Ovary (tissue), 9 donors: ENCODE data around the gene COL24A1. TPM values are rescaled to one million over a fixed set of nuclear protein-coding genes. Genes with fewer than 3 reads are reported as not detected.

Experiments
- DNase-seq, 5 donors: peaks; one replicate each; pipeline ENCODE4 v3.0.0-alpha.2; 2019 to 2020
- H3K27ac ChIP-seq, 2 donors: fragments of 200-600 bp; one replicate each; pipeline versions ENCODE4 v1.5.1 to v1.8.0; 2019 to 2022
- H3K27me3 ChIP-seq: fragments of 200-600 bp; one replicate; pipeline ENCODE4 v1.8.0; 2022
- H3K36me3 ChIP-seq: fragments of 200-600 bp; sonication (generic); one replicate; pipeline ENCODE4 v1.5.1; 2019
- H3K4me1 ChIP-seq: one replicate; pipeline ENCODE4 v1.8.1; 2013; ENCODE audit warnings: mild to moderate bottlenecking, moderate library complexity; ENCODE audit not compliant: insufficient read depth
- H3K4me3 ChIP-seq: fragments of 200-600 bp; sonication (generic); one replicate; pipeline ENCODE4 v1.5.1; 2017
- H3K9me3 ChIP-seq, 2 donors: fragments of 200-600 bp in 1 of 2; sonication (generic) in 1 of 2; one replicate each; pipeline versions ENCODE4 v1.5.1 to v1.8.1; 2013 to 2019; ENCODE audit warnings: mild to moderate bottlenecking in 1 of 2, moderate library complexity in 1 of 2
- EP300 ChIP-seq: sonication (generic); formaldehyde crosslinking; IDR thresholded peaks from one replicate; pipeline ENCODE4 v1.6.1; 2017; ENCODE audit warnings: antibody characterized with exemption
- POLR2A ChIP-seq: fragments of 450-650 bp; IDR thresholded peaks from one replicate; pipeline ENCODE4 v1.6.1; 2017; ENCODE audit warnings: antibody characterized with exemption, mild to moderate bottlenecking, moderate library complexity
- WGBS, 3 donors: extraction: QIAGEN DNeasy Blood & Tissue Kit in 1 of 3; methylation state at CpG; one replicate each; pipeline versions ENCODE4 v1.1.5 to v1.1.7; 2013 to 2017; 5-methylcytosine and 5-hydroxymethylcytosine counted together
- intact Hi-C, 4 donors: fragments of 100-400 bp; cut with DNase I; formaldehyde crosslinking; loops; one replicate each; pipeline versions ENCODE4 v1.11.0 to v1.15.1; 2022 to 2023
- polyA plus RNA-seq, 2 donors: library from polyadenylated mRNA; stranded (reverse); fragments of 200-250 nt in 1 of 2; fragments of 350-450 nt in 1 of 2; fragmentation: Illumina TruSeq in 1 of 2; extraction: RNeasy Lipid Tissue Mini Kit (QIAGEN cat#74804) in 1 of 2; gene quantifications; one replicate each; pipeline ENCODE4 v1.2.3, GENCODE V29; 2013 to 2014
- total RNA-seq, 7 donors: library from RNA; depleted of rRNA in 2 of 7; stranded (reverse); fragments of >200 nt in 2 of 7; fragmentation: NEBNext Ultra II Directional in 3 of 7; extraction: Animal tissue kit (Norgen Biotek cat#: 25700) in 3 of 7; gene quantifications; one replicate each; pipeline versions ENCODE4 v1.1.0 to v1.2.4, GENCODE V29; 2016 to 2023
- TF ChIP-seq, protein P1 (sequence below), 3 donors: fragments of 450-650 bp in 2 of 3; fragments of 200-600 bp in 1 of 3; IDR thresholded peaks; one replicate each; pipeline versions ENCODE4 v1.5.1 to v1.8.0; 2016 to 2022; ENCODE audit warnings: antibody characterized with exemption in 3 of 3, mild to moderate bottlenecking in 1 of 3
- donor health status: DM: no; HTN: no; CAD: no; lungs with moderate emphysema.
- donor health status: DM: no; HTN: no; CAD: no.
- donor health status: Bipolar disorder and iron deficiency.
- donor health status: DM: yes; HTN: yes; CAD: no.
- donor health status: DM: no; HTN: no; CAD: no.
- donor health status: DM: yes; HTN: yes; CAD: no.

COL24A1 gene
- total and polyA plus RNA-seq, 9 donors = 0.31 to 5.8 (median 0.74) TPM

DNA sequence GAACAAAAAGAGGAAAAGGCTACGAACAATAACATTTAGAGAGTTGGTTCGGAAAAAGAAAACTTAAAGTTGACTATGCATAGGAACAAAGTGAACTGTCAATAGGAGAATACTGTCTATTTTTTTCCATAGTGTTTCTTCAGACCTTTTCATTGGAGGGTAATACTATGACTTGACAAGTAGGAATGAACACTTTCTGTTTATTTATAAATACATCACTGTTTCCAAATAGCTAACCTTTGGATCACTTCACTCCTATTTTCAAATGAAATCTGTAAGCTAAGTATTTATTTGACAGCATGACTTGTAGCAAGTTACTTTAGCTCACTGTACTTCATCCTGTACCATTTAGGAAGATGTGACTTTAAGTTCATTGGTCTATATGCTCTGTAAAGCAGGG is 221.3 kb downstream of the COL24A1 start:
- intact Hi-C loops = no loop called here

GRCh38 chr1:85934516-85934915 is 222.1 kb downstream of the COL24A1 start:
- no peaks in the 10 kb centered on the region for H3K36me3 ChIP-seq
- no peak for DNase-seq
- TF ChIP-seq POLR2A (no peak), EP300 (no peak)
- TF ChIP-seq, protein P1, sequence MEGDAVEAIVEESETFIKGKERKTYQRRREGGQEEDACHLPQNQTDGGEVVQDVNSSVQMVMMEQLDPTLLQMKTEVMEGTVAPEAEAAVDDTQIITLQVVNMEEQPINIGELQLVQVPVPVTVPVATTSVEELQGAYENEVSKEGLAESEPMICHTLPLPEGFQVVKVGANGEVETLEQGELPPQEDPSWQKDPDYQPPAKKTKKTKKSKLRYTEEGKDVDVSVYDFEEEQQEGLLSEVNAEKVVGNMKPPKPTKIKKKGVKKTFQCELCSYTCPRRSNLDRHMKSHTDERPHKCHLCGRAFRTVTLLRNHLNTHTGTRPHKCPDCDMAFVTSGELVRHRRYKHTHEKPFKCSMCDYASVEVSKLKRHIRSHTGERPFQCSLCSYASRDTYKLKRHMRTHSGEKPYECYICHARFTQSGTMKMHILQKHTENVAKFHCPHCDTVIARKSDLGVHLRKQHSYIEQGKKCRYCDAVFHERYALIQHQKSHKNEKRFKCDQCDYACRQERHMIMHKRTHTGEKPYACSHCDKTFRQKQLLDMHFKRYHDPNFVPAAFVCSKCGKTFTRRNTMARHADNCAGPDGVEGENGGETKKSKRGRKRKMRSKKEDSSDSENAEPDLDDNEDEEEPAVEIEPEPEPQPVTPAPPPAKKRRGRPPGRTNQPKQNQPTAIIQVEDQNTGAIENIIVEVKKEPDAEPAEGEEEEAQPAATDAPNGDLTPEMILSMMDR (IDR thresholded peaks at IDR 0.05) = no peak
- intact Hi-C loops = no loop called here
- no peak overlapping the region for H3K4me3 ChIP-seq
- H3K27me3 ChIP-seq = no peaks in the 10 kb centered on the region
- no peaks in the 10 kb centered on the region for H3K4me1 ChIP-seq
- H3K27ac ChIP-seq = no peak overlapping the region
- no peaks in the 10 kb centered on the region for H3K9me3 ChIP-seq

More for the DNA sequence above, 221.3 kb downstream of the COL24A1 start:
- H3K36me3 ChIP-seq = no peaks in the 10 kb centered on the region
- H3K4me3 ChIP-seq = no peak overlapping the region
- no peak for DNase-seq
- no peaks in the 10 kb centered on the region for H3K4me1 ChIP-seq
- 52 to 61% methylated on average over 2 of the region's 2 CpGs; no CpG with 5 or more reads in 1 of the 3 donors for WGBS, 3 donors
- no peaks in the 10 kb centered on the region for H3K9me3 ChIP-seq
- no peak for TF ChIP-seq POLR2A
- no peak for TF ChIP-seq EP300
- TF ChIP-seq, protein P1 (IDR thresholded peaks at IDR 0.05) = no peak
- no peaks in the 10 kb centered on the region for H3K27me3 ChIP-seq
- H3K27ac ChIP-seq = no peak overlapping the region

DNA sequence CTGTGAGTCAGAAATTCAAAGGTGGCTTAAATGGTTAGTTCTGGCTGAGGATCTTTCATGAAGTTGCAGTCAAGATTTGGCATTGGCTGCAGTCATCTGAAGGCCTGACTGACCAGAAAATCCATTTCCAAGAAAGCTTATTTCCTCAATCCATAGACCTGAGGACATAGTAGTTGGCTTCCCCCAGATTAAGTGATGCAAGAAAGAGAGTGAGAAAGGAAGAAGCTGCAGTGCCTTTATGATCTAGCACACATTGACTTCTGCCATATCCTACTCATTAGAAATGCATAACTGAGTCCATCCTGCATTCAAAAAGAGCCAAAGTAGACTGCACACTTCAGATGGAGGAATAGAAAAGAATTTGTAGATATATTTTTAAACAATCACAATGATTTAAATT is 222.6 kb downstream of the COL24A1 start:
- no peaks in the 10 kb centered on the region for H3K36me3 ChIP-seq
- H3K27ac ChIP-seq = no peak overlapping the region
- H3K27me3 ChIP-seq = no peaks in the 10 kb centered on the region
- intact Hi-C loops = no loop called here
- DNase-seq = no peak
- no peaks in the 10 kb centered on the region for H3K4me1 ChIP-seq
- TF ChIP-seq, protein P1 (IDR thresholded peaks at IDR 0.05) = no peak
- TF ChIP-seq POLR2A (no peak), EP300 (no peak)
- H3K4me3 ChIP-seq = no peak overlapping the region
- no peaks in the 10 kb centered on the region for H3K9me3 ChIP-seq

DNA sequence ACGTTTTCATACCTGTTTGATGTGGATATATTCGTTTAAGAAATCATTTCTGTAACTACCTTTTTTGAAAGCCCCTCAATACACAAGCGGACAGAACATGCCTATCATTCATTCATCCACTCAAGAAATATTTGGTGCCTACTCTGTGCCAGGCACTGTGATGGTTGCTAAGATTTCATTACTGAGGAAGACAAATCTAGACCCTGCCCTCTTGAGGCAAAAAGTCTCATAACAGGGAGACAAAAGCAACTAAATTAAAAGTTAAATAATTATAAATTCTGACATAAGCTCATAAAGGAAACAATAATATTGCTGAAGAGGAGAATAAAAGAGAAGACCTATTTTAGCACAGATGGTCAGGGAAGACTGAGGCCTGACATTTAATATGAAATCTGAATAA is 244.8 kb downstream of the COL24A1 start:
- intact Hi-C loops = no loop called here
- WGBS, 3 donors = 69 to 73% (median 71%) methylated on average over 3 of the region's 3 CpGs
- no peaks in the 10 kb centered on the region for H3K36me3 ChIP-seq
- H3K4me1 ChIP-seq = no peaks in the 10 kb centered on the region
- no peak overlapping the region for H3K4me3 ChIP-seq
- H3K27me3 ChIP-seq = no peaks in the 10 kb centered on the region
- TF ChIP-seq EP300 (no peak), POLR2A (no peak)
- TF ChIP-seq, protein P1 (IDR thresholded peaks at IDR 0.05) = no peak
- DNase-seq = no peak
- no peaks in the 10 kb centered on the region for H3K9me3 ChIP-seq
- no peak overlapping the region for H3K27ac ChIP-seq

GRCh38 chr1:85900921-85901320 is 255.7 kb downstream of the COL24A1 start:
- intact Hi-C loops = no loop called here
- no peaks in the 10 kb centered on the region for H3K9me3 ChIP-seq
- no peaks in the 10 kb centered on the region for H3K4me1 ChIP-seq
- H3K27ac ChIP-seq = no peak overlapping the region
- H3K4me3 ChIP-seq = no peak overlapping the region
- H3K36me3 ChIP-seq = no peaks in the 10 kb centered on the region
- no peaks in the 10 kb centered on the region for H3K27me3 ChIP-seq
- TF ChIP-seq, protein P1 (IDR thresholded peaks at IDR 0.05) = no peak
- no peak for TF ChIP-seq POLR2A
- no peak for TF ChIP-seq EP300
- no peak for DNase-seq
